Measurements from ENCODE around the gene LRIG3.

GRCh38 chr12:58926586-58926985 is 6.3 kb upstream of the LRIG3 start:
- TF ChIP-seq CTCF (IDR thresholded peaks at IDR 0.05; ENCODE audit: extremely low read depth in 1 of 2, insufficient read depth in 1 of 2, low read depth in 1 of 2, low read length in 2 of 2): no peak
- no peak for TF ChIP-seq POLR2A (IDR thresholded peaks at IDR 0.05; ENCODE audit: low read depth, low read length)
- TF ChIP-seq EZH2 (IDR thresholded peaks at IDR 0.05; ENCODE audit: borderline replicate concordance, low read depth, low read length, severe bottlenecking): no peak
- no peak for TF ChIP-seq FOS (IDR thresholded peaks at IDR 0.05; ENCODE audit: borderline replicate concordance, insufficient read depth, low read length)
- TF ChIP-seq MAX (IDR thresholded peaks at IDR 0.05; ENCODE audit: insufficient read depth, insufficient read length): no peak
- TF ChIP-seq JUN (IDR thresholded peaks at IDR 0.05; ENCODE audit: borderline replicate concordance, insufficient read depth, insufficient read length, low read depth): no peak
- TF ChIP-seq MYC (IDR thresholded peaks at IDR 0.05; ENCODE audit: low read depth, low read length): no peak
- no peak for TF ChIP-seq POLR2AphosphoS5 (IDR thresholded peaks at IDR 0.05; ENCODE audit: insufficient read depth, low read depth, low read length)

Data from endothelial cell of umbilical vein (primary cell).